Fibroblast of skin of back (primary cell): ENCODE results near the gene BMPR2. TPM values are rescaled to one million over a fixed set of nuclear protein-coding genes. Genes with fewer than 3 reads are reported as not detected.
"Not testable (repeated sequence)": the region's sequence is repeated elsewhere in the genome, so short reads cannot be mapped to it uniquely, and the experiment has no call there.

Source experiments
- DNase-seq: peaks from one replicate; pipeline ENCODE4 v3.0.0-alpha.2; 2013
- polyA plus RNA-seq, 2 experiments: library from polyadenylated mRNA; unstranded; fragments of 120-200 nt; gene quantifications; one replicate each; pipeline ENCODE4 v1.2.1, GENCODE V29; 2013; ENCODE audit not compliant: insufficient read length in 2 of 2

BMPR2 gene
- 30.7 TPM for polyA plus RNA-seq (2013, experiment 1 of 2; ENCODE audit: insufficient read length)
- polyA plus RNA-seq (2013, experiment 2 of 2; ENCODE audit: insufficient read length): 37.1 TPM

DNA sequence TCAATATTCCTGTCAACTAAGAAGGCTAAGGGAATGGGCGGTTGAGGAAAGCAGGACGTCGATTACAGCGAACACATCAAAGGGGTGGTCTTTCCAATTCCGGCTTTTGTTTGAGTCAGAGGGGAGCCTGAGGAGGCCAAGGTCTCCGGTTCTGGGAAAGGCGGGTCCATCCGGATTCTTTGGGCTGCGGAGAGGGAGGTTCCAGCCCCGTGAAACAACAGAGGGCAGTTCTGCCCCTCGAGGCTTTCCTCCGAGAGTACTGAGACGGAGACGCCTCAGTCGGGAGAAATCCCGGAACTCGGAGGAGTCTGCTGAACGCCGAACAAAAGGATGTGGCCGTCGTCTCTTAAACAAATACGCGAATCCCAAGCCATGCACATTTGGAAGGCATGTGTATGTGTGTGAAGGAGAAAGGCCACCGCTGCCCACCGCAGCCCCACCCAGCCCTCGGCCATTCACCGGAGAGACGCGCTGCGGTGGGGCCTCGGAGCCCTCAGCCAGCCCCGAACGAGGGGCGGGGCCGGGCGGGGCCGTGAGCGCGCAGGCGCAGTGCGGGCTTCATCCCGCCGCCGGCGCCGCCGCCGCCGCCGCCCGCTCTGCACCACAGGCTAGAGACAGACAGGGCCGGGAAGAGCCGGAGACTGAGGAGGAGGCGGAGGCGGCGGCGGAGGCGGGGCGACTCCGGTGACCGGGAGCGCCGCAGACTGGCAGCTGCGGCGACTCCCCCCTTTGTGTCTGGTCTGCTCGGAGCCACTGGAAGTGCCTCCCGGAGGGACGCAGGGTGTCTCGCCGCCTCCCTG lies at the start of gene BMPR2:
TSS of gene BMPR2 (plus strand) at position 719 of the 800 bp plus-strand sequence. CDS start 1,148 bp downstream, outside the sequence.
- peak; percentile 92 for DNase-seq

DNA sequence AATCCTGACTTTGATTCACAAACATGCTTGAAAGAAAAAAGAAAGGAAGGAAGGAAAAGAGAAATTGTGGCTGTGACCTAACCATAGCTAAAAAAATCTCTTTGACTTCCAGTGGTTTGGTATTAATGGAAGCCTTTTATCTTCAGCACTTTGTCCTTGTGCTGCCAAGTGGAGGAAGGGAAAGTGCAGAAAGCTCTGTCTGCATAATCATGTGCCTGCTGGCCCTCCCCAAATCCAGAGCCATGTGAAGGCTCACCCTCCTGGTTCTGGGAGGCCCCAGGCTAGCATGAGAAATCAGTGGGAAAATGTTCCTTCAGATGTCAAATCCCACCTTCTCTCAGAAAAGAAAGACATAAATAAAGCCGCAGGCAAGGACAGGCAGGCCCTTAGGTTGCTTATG lies 48.3 kb upstream of the BMPR2 start:
- no peak for DNase-seq

DNA sequence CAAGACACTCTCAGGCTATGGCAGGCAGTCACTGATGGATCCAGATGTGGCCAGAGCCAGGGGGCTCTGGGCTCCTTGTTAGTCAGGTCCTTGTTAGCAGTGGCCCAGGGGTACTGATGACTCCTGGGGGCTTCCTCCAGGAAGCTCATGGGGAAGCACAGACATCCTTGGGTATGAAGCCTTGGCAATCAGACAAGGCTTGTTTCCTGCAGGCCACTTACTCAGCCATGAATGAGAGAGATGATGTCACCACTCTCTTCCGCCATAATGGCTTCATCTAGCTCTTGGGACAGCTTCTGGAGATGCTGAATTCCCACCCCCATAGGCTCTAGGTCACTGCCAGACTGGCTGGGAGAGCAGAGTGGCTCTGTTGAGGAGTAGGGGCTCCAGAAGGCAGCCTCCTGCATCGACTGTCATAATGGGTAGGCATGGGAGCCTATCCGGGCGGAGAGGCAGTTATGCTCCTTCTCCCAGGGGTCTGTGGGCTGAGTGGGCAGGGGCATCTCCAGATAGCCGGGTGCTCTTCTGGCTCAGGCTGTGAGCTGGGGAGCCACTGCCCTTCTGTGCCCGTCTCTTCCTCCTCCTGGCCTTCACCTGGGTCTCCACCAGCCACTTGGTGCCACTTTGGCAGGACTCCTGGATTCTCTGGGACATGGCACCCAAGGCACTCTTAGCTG lies 40.2 kb upstream of the BMPR2 start:
- DNase-seq: peak; percentile 26

DNA sequence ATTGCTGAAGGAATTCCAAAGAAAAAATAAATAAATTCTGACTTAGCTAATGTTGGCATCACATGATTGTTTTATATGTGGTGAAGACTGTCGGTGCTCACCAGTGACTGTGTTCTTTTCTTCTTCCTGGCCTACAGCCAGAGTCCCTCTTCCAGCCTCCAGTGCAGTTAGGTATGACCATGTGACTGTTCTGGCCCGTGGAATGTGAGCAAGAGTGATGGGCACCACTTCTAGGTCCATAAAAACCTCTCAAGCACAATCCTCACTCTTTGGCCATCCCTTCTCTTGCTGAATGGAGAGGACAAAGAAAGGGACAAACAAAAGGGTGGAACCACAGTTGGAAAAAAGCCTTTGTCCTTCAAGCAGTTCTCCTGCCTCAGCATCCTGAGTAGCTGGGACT lies 39.0 kb upstream of the BMPR2 start:
- peak; percentile 23 for DNase-seq

DNA sequence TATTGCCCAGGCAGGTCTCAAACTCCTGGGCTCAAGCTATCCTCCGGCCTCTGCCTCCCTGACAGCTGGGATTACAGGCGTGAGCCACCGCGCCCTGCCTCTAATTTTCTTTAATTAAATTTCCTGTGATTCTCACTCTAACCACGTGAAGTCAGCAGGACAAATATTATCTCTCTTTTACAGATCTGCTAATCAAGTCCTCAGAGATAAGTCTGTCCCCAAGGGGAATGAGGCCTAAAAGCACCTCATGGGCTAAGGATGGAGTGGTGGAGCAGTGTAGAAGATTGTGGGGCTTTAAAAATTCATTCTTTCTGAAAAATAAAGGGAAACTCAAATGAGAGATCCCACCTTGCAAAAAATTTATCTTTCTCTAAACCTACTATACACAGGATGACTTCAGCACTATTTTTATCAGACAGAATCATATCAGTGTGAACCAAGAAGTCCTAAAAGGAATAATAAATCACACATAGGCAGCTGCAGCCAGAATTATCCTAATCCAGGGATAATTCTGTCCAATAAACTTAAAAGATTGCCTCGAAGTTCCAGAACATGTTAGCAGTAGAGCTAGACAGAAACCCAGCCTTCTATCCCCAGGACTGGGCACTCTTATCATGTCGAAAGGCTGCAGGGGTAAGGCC lies 38.3 kb upstream of the BMPR2 start:
- no peak for DNase-seq

DNA sequence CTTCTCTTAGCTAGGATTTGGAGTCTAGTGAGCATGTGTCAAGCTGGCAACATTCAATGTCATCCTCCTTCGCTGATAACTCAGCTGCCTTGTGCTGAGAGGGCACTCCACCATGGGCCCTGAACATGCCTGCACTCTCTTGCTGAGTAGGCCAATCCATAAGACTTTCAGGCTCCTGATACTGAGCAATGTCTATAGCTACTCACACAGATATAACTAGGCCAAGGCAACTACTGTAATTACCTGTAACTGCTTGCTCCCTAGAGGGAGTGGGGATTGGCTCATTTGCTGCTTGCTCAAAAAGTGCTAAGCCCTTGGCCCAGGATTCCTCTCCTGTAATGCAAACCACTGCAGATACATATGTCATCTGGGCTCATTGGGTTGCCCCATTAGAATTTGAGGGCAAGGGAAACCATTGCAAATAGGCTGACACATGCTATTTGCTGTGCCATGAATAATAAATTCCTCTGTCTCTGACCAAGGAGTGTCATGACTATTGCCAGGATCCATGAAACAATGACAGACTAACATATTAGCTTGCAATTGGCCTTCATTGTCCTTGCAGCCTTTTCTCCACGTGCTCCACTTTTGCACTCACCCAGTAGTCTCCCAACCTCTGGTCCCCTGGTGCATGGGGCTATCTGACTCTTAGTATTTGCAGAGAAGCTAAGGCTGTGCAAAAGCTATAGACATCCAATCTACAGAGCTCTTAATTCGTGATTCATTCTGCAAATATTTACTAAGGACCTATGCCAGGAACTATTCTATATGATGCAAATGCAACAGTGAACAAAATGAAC lies 36.9 kb upstream of the BMPR2 start:
- DNase-seq: peak; percentile 87

DNA sequence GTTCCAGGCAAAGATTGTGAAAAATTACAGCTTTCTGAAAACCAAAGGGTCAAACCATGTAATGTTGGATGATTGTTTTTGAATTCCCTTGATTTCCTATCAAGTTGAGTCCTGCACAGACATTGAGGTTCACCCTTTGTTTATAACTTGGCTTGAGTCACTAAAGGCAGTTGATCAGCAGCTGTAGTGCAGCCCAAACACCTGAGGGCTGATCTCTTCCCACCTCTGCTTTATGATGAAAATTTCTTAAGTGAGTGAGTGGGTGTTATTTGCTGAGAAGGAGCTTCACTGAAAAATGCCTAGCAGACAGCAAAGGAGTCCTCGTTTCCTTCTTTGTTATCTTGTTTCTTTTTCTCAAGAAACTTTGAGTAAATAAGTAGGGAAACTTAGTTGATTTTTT lies 31.9 kb upstream of the BMPR2 start:
- DNase-seq: no peak

DNA sequence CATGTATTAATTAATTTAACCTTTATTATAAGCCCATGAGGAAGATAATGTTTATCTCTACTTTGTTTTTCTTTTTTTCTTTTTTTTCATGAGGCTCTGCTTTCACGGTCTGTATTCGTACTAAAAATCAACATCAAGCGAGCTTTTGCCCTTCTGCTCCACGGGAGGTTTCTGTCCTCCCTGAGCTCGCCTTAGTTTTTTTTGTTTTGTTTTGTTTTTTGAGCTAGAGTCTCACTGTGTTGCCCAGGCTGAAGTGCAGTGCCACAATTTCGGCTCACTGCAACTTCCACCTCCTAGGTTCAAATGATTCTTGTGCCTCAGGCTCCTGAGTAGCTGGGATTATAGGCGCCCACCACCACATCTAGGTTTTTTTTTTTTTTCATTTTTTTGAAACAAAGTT lies 29.9 kb upstream of the BMPR2 start:
- DNase-seq: no peak

DNA sequence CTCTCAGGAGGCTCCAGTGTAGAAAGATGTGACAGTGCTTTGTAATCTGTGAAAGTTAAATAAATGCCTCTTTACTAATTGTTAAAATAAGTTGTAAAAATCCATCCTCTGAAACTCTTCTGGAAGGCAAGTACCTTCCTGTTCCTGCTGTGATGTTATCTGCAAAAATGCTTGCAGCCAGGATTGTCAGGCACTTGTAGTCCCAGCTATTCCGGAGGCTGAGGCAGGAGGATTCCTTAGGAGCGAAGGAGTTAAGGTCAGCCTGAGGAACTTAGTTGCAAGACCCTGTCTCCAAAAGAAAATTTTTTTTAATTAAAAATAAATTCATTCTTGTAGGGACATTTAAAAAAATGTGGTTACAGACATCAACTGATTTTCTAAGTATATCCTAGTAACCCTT lies 22.7 kb upstream of the BMPR2 start:
- no peak for DNase-seq

DNA sequence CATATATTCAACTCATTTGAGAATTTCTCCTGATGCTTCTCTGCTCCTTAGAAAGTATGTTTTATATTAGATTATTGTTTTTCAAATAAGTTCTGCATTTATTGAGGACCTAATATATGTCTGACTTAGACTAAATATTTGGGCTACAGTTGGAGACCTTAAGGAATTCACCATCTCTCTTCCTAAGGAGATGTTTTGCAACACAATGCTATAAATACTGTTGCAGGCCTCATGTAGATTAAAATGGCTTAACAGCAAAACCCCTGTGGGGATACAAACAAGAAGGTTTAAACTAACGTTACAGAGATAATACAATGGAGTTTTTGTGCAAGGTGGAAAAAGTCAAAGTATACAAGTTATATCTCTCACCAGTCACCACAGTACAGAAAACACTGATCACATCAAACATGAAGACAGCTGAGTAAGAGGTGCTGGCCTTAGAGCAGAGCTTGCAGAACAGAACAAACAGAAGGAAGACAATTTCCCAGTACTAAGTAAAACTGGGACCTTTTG lies 20.1 kb upstream of the BMPR2 start:
- no peak for DNase-seq

DNA sequence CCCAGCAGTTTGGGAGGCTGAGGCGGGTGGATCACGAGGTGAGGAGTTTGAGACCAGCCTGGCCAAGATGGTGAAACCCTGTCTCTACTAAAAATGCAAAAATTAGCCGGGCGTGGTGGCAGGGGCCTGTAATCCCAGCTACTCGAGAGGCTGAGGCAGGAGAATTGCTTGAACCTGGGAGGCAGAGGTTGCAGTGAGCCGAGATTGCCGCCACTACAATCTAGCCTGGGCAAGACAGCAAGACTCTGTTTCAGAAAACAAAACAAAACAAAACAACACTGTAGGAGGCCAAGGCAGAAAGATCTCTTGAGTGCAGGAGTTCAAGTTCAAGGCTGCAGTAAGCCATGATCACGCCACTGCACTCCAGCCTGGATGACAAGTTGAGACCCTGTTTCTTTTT lies 17.2 kb upstream of the BMPR2 start:
- not testable (repeated sequence) for DNase-seq

DNA sequence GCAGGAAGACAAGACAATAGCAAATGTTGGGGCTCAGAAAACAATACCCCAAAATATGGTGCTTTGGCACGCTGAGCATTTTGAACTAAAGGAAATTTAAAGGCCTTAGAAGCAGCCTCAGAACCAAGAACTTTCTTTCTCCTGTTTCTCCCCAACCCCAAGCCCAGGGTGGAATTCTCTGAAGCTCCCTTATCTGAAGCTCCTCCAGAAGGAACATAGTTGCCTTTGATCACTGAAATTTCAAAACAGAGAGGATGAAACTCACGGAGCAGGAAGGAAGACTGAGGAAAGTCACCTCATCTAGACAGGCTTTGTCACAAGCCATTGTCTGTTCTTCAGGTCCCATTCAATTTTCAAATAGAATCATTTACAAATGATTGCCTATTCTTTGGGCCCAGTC lies 15.5 kb upstream of the BMPR2 start:
- no peak for DNase-seq

DNA sequence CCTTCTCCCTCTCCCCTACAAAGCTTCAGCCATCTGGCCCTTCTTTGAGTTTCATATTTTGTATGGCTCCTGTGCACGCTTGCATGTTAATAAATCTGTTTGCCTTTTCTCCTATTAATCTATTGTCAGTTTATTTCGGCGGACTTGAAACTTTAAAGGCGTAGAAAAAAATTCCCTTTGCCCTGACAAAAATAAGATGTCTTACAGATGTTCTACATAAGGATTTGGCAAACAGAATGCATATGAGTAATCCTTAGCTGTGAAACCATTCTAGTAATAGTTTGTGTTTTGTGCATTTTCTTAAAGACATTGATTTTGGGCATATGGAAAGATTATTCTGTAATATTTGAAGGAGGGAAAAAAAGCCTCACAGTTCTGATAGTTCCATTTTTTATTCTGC lies 15.0 kb upstream of the BMPR2 start:
- DNase-seq: no peak

DNA sequence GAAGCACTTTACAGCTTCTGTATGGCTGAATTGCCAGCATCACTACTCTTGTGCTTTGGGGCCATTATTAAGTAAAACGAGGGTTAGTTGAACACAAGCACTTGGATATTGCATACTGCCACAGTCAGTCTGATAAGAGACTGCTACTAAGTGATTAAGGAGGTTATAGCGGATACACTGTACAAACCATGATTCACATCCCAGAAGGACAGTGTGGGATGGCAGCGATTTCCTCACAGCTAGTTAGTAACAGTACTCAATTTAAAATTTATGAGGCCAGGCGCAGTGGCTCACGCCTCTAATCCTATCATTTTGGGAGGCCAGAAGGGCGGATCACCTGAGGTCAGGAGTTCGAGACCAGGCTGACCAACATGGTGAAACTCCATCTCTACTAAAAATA lies 2.6 kb upstream of the BMPR2 start:
- DNase-seq: no peak

DNA sequence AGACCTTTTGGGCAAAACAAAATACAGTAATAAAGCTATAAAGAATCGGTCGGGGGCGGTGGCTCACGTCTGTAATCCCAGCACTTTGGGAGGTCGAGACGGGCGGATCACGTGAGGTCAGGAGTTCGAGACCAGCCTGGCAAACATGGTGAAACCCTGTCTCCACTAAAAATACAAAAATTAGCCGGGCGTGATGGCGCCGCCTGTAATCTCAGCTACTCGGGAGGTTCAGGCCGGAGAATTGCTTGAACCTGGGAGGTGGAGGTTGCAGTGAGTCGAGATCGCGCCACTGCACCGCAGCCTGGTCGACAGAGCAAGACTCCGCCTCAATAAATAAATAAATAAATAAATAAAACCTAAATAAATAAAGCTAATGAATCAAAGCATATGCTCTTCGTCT lies 1.7 kb upstream of the BMPR2 start:
- not testable (repeated sequence) for DNase-seq

DNA sequence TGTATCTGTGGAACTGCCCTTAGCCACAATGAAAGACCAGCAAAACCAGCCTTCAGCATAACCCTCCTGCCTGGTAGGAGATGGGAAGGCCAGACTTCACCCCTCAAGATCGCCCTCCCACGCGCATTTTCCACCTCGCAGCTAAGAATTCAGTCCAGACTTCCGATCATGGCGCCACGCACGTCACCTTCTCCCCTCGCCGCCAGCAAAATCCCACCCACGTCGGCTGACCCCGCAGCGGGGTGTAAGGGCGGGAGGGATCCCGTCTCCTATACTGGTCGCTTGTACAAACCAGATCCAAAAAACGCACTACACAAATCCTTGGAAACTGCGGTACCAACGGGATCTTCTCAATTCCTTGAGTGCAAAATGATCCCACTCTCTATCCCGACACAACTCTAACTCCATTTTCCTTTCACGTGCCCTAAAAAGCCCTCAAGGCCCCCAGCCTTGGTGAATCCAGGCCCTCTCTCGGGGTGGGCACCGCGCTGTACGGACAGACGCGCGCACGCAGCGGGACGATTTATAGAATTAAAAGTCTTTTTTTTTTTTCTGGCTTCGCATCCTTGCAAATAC lies 1.0 kb upstream of the BMPR2 start:
- peak; percentile 70 for DNase-seq

DNA sequence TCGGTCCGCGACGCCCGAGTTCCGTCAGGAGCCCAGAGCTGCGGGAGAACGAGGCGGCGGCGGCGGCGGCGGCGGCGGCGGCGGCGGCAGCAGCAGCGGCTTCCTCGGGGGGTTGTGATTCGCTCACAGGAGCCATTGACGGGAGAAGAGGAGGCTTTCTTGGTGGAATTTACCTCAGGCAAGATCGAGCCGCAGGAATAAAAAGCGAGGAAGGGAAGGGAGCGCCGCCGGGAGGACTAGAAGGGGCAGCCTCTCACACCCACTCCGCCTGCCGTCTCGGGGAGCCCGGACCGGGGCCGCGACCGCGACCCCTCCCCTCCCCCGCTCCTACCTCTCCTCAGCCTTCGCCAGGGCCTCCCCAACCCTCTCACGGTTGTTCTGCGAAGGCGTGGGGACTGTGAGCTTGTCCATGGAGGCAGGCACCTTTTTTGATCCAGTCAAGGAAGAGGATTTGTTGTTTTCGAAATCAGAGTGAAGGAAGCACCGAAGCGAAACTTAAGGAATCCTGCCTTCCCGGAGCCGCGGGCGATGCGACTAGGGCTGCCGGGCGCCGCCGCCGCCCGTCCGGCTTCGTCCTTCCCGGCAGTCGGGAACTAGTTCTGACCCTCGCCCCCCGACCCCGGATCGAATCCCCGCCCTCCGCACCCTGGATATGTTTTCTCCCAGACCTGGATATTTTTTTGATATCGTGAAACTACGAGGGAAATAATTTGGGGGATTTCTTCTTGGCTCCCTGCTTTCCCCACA lies 506 bp downstream of the BMPR2 start:
- no peak for DNase-seq

DNA sequence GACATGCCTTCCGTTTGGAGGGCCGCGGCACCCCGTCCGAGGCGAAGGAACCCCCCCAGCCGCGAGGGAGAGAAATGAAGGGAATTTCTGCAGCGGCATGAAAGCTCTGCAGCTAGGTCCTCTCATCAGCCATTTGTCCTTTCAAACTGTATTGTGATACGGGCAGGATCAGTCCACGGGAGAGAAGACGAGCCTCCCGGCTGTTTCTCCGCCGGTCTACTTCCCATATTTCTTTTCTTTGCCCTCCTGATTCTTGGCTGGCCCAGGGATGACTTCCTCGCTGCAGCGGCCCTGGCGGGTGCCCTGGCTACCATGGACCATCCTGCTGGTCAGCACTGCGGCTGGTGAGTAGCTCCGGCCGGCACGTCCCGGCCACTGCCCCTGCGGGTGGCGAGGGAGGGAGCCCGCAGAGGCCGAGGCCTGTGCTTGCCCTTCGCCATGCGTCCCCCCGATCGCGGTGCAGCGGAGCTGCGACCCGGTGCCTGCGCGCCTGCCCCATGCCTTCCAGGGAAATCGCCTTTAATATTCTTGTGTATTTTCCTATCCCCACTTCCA lies 1.2 kb downstream of the BMPR2 start:
- DNase-seq: no peak

DNA sequence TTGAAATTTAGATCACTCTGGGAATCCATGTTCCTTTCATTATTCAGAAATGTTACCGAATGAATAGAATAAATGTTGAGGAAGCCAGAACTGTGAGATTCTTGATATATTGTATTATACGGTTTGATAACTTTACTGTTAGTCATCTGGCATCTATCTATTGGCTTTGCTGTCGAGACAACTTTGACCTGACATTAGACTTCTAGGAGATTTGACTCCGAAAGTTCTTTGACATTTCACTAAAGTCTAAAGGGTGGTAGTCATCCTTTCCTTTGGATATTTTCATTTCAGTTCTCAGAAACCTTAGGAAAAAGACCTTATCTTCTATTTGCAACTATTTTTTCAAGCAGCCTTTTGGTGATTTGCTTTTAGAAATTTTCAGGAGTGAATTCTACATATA lies 1.9 kb downstream of the BMPR2 start:
- DNase-seq: no peak

DNA sequence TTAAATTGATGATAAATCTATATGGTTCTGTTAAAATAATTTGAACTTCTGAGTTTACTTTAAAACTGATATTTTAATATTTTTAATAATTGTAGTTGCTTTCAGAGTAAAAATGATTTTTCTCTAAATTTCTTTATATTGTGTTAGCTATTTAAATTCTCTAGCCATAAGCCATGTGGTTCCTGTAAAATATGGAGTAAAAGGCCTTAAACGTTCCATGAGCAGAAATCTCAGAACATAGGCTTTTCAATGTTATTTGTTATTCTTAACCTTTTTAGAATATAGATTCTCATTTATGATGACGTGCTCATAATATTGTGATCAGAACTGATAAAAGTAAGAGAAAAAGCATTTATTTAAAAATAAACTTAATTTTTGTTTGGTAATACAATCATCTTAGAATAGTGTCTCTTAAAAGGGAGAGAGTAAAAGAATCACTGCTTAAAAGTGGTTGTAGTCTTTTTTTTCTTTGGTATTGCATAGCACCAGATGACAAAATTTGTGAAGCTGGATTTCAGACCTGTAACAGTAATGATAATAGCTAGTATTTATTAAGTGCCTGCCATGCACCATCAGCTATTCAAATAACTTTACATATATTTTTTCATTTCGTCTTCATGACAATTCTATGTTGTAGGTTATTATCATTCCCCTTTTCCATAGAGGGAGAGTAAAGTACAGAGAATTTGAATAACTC lies 2.7 kb downstream of the BMPR2 start:
- no peak for DNase-seq
